ENCODE results near the gene AP1G2. TPM values are rescaled to one million over a fixed set of nuclear protein-coding genes. Genes with fewer than 3 reads are reported as not detected.

The AP1G2 gene
- total and polyA plus RNA-seq, 2 of the 13 experiments (the other 11 are each of a cell fraction or from before 2014, with no cell fraction given), result 96.9 to 611 TPM

- TF ChIP-seq ZFP41 (CRISPR knock-in tag; IDR thresholded peaks at IDR 0.05; ENCODE audit: borderline replicate concordance) (peak; percentile 71; the same call in 1 of the 2 replicates), CHCHD3 (CRISPR knock-in tag; IDR thresholded peaks at IDR 0.05) (no peak), DR1 (CRISPR knock-in tag; IDR thresholded peaks at IDR 0.05) (no peak), ZNF569 (CRISPR knock-in tag; IDR thresholded peaks at IDR 0.05; ENCODE audit: borderline replicate concordance) (no peak), FOXA3 (CRISPR knock-in tag; IDR thresholded peaks at IDR 0.05) (peak; percentile 88), MED13 (CRISPR knock-in tag; IDR thresholded peaks at IDR 0.05) (peak; percentile 62; the same call in 1 of the 2 replicates), ZBTB42 (CRISPR knock-in tag; IDR thresholded peaks at IDR 0.05) (0 out of 2 replicates have a peak, but pooled peaks have one; percentile 63), KDM3A (CRISPR knock-in tag; IDR thresholded peaks at IDR 0.05; ENCODE audit: low read depth) (peak; percentile 99), TEAD2 (CRISPR knock-in tag; IDR thresholded peaks at IDR 0.05) (no peak), DMAP1 (CRISPR knock-in tag; IDR thresholded peaks at IDR 0.05) (peak; percentile 81; the same call in 1 of the 2 replicates), ZBTB3 (CRISPR knock-in tag; IDR thresholded peaks at IDR 0.05; ENCODE audit: borderline replicate concordance, low read depth) (peak; percentile 90; the same call in 1 of the 2 replicates), MYNN (CRISPR knock-in tag; IDR thresholded peaks at IDR 0.05; ENCODE audit: low read depth) (peak; percentile 91; the same call in 1 of the 2 replicates), ZSCAN5A (CRISPR knock-in tag; IDR thresholded peaks at IDR 0.05; ENCODE audit: borderline replicate concordance) (peak; percentile 96), TRIM24 (CRISPR knock-in tag; IDR thresholded peaks at IDR 0.05) (no peak), ARNT2 (CRISPR knock-in tag; IDR thresholded peaks at IDR 0.05; ENCODE audit: low read depth) (peak; percentile 98), ZNF205 (CRISPR knock-in tag; IDR thresholded peaks at IDR 0.05) (peak; percentile 97), MXI1 (IDR thresholded peaks at IDR 0.05; ENCODE audit: borderline replicate concordance, low read depth, low read length) (peak; percentile 67; the same call in 1 of the 3 replicates), ZNF383 (CRISPR knock-in tag; IDR thresholded peaks at IDR 0.05; ENCODE audit: borderline replicate concordance) (no peak)
- TF ChIP-seq, protein P1, sequence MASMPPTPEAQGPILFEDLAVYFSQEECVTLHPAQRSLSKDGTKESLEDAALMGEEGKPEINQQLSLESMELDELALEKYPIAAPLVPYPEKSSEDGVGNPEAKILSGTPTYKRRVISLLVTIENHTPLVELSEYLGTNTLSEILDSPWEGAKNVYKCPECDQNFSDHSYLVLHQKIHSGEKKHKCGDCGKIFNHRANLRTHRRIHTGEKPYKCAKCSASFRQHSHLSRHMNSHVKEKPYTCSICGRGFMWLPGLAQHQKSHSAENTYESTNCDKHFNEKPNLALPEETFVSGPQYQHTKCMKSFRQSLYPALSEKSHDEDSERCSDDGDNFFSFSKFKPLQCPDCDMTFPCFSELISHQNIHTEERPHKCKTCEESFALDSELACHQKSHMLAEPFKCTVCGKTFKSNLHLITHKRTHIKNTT (CRISPR knock-in tag; IDR thresholded peaks at IDR 0.05), result no peak
- TF ChIP-seq, protein P2, sequence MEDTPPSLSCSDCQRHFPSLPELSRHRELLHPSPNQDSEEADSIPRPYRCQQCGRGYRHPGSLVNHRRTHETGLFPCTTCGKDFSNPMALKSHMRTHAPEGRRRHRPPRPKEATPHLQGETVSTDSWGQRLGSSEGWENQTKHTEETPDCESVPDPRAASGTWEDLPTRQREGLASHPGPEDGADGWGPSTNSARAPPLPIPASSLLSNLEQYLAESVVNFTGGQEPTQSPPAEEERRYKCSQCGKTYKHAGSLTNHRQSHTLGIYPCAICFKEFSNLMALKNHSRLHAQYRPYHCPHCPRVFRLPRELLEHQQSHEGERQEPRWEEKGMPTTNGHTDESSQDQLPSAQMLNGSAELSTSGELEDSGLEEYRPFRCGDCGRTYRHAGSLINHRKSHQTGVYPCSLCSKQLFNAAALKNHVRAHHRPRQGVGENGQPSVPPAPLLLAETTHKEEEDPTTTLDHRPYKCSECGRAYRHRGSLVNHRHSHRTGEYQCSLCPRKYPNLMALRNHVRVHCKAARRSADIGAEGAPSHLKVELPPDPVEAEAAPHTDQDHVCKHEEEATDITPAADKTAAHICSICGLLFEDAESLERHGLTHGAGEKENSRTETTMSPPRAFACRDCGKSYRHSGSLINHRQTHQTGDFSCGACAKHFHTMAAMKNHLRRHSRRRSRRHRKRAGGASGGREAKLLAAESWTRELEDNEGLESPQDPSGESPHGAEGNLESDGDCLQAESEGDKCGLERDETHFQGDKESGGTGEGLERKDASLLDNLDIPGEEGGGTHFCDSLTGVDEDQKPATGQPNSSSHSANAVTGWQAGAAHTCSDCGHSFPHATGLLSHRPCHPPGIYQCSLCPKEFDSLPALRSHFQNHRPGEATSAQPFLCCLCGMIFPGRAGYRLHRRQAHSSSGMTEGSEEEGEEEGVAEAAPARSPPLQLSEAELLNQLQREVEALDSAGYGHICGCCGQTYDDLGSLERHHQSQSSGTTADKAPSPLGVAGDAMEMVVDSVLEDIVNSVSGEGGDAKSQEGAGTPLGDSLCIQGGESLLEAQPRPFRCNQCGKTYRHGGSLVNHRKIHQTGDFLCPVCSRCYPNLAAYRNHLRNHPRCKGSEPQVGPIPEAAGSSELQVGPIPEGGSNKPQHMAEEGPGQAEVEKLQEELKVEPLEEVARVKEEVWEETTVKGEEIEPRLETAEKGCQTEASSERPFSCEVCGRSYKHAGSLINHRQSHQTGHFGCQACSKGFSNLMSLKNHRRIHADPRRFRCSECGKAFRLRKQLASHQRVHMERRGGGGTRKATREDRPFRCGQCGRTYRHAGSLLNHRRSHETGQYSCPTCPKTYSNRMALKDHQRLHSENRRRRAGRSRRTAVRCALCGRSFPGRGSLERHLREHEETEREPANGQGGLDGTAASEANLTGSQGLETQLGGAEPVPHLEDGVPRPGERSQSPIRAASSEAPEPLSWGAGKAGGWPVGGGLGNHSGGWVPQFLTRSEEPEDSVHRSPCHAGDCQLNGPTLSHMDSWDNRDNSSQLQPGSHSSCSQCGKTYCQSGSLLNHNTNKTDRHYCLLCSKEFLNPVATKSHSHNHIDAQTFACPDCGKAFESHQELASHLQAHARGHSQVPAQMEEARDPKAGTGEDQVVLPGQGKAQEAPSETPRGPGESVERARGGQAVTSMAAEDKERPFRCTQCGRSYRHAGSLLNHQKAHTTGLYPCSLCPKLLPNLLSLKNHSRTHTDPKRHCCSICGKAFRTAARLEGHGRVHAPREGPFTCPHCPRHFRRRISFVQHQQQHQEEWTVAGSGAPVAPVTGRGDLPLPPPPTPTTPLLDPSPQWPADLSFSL (CRISPR knock-in tag; IDR thresholded peaks at IDR 0.05), result no peak
Observed at GRCh38 chr14:23588884-23589598, 21.4 kb upstream of the AP1G2 start (continued).
